Measurements from ENCODE around the gene SRGAP2B.
"Not testable (repeated sequence)": the region's sequence is repeated elsewhere in the genome, so short reads cannot be mapped to it uniquely, and the experiment has no call there.

Gene SRGAP2B

DNA sequence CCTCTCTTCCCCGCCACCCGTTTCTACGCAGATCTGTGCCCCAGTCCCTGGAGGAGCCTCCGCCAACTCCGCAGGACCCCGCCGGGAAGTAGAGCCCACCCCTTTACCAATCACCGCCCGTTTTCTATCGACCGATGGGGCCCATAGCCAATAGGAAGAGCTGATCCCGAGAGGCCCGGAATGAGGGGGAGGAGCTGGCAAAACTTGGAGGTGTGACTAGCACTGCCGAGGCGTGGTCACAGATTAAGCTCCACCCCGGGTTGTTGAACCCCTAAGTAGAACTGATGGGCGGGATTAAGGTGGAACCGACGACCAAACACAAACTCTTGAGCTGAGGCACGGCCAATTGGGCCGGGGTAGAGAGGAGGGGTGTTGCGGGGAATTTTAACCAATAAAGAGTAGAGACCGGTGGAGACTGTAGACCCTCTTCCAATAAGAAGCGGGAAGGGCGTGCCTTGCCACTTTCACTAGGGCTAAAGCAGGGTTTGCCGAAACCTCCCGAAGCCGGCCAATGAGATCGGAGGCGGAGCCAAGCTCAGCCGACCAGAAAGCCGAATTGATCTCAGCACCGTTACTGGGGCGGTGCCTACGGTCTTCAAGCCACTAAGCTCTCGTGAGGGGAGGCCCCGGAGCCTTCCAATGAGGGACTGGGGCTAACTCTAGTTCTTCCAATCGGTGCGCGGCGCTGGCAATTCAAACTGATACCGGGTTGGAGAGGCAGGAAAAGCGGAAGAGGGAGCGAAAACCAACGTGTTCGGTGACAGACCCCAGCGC is at the start of gene SRGAP2B, which contains the start of gene FAM72D:
TSS of gene SRGAP2B (minus strand) at position 45 of the 774 bp plus-strand sequence. CDS start 2,427 bp downstream, outside the sequence.
TSS of gene FAM72D (plus strand) at position 691 of the 774 bp plus-strand sequence. CDS start 874 bp downstream, outside the sequence.
- not testable (repeated sequence) for H3K27me3 ChIP-seq (replicated peaks; ENCODE audit: control insufficient read depth, insufficient read depth, low read length); DNase-seq (ENCODE audit: low read depth); H3K4me1 ChIP-seq (ENCODE audit: control insufficient read depth, insufficient read depth, low read length); H3K9me3 ChIP-seq (ENCODE audit: control insufficient read depth, low read length); H3K9ac ChIP-seq (ENCODE audit: low read length); H3K36me3 ChIP-seq (ENCODE audit: control insufficient read depth, insufficient read depth, low read length, severe bottlenecking)
- peak within 1 kb of the TSS; percentile 61 for H3K4me3 ChIP-seq (ENCODE audit: low read length)

DNA sequence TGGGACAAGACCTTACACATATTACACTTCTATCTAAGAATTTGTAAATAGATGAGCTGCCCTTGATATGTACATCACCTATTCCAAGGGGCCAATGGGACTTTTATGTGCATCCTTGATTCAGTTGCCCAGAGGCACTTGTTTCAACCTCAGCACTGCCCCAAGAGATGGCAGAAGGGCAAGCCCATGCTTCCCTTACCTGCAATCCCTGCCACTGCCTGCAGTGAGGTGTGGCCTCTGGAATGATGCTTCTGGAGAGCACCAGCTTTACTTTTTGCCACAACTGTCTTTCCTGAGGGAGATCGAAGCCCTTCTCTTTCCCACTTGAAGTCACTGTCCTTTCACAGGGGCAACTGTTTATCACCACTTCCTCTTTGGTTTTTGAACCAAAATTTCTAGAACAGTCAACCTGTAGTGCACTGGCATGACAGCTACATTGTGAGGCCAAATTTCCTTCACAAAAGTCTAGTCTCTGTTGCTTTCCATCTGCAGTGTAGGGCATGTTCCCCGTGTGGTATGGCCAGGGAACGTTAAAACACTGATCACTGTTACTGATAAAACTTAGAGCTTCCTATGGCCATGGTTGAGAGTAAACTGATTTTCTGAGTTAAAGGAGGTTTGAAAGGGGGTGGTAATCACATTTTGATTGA is 49.3 kb upstream of the SRGAP2B start:
- not testable (repeated sequence) for H3K4me1 ChIP-seq (ENCODE audit: control insufficient read depth, insufficient read depth, low read length); H3K4me3 ChIP-seq (ENCODE audit: low read length); DNase-seq (ENCODE audit: low read depth); H3K36me3 ChIP-seq (ENCODE audit: control insufficient read depth, insufficient read depth, low read length, severe bottlenecking); H3K9ac ChIP-seq (ENCODE audit: low read length); H3K27me3 ChIP-seq (replicated peaks; ENCODE audit: control insufficient read depth, insufficient read depth, low read length); H3K9me3 ChIP-seq (ENCODE audit: control insufficient read depth, low read length)

DNA sequence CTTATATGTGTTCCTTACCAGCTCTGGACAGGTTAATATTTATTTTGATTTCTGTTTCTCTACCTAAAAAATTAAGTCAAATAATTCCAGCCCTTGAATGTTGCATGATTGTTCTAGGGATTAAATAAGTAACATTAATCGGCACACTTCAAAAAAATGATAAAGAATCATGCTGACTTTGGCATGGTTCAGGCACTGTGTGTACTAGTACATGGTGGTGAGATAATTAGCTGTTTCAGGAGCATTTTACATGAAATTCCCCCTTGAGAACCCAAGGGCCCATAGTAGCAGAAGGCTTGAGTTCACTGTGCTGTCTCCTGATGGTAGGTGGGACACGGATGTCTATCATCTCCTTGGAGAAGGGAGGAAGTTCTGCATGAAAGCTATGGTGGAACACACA is 45.4 kb upstream of the SRGAP2B start:
- not testable (repeated sequence) for H3K9ac ChIP-seq (ENCODE audit: low read length); H3K36me3 ChIP-seq (ENCODE audit: control insufficient read depth, insufficient read depth, low read length, severe bottlenecking); DNase-seq (ENCODE audit: low read depth); H3K4me3 ChIP-seq (ENCODE audit: low read length); H3K4me1 ChIP-seq (ENCODE audit: control insufficient read depth, insufficient read depth, low read length); H3K27me3 ChIP-seq (replicated peaks; ENCODE audit: control insufficient read depth, insufficient read depth, low read length); H3K9me3 ChIP-seq (ENCODE audit: control insufficient read depth, low read length)

DNA sequence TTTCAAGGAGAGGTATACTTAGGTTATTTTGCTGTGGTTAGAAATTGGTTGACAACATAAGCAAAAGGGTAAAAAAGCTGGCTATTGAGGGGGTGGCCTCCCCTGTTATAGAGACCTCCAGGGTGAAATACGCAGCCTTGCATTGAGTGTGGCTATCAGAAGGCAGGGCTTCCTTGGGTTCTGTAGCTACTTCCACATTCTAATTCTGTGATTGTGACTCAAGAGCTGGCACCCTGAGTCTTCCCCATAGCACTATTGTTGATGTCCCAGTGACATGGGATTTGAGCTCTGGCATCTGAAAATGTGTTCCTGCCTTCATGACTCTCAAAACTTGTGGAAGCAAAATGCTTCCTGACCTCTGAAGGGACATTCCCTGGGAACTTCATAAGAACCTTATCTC is 39.3 kb upstream of the SRGAP2B start:
- H3K36me3 ChIP-seq (ENCODE audit: control insufficient read depth, insufficient read depth, low read length, severe bottlenecking); H3K27me3 ChIP-seq (replicated peaks; ENCODE audit: control insufficient read depth, insufficient read depth, low read length); H3K9me3 ChIP-seq (ENCODE audit: control insufficient read depth, low read length); H3K4me3 ChIP-seq (ENCODE audit: low read length); H3K9ac ChIP-seq (ENCODE audit: low read length); H3K4me1 ChIP-seq (ENCODE audit: control insufficient read depth, insufficient read depth, low read length); DNase-seq (ENCODE audit: low read depth): not testable (repeated sequence)

DNA sequence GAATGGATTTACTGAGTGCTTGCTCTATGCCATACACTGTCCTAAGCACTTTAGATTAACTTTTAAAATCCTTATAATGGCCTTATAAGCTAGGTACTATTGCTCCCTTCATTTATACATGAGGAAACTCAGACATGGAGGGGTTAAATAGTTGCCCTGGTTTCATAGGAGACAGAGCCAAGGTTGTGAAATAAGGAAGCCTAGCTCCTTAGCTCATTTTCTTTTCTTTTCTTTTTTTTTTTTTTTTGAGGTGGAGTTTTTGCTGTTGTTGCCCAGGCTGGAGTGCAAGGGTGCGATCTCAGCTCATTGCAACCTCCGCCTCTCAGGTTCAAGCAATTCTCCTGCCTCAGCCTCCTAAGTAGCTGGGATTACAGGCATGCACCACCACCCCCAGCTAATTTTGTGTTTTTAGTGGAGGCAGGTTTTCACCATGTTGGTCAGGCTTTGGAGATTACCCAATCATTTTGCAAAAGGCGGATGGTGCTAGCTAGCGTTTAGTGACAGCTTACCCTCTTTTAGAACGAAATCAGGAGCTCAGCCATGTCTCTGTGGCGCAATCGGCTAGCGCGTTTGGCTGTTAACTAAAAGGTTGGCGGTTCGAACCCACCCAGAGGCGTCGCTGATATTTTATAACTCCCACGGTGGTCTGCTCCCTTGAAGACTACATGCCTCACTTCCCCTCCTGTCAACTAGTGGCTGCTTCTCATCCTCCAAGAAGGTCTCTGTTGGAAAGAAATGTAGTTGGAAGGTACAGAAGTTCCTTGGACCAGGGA is 33.8 kb upstream of the SRGAP2B start:
- H3K36me3 ChIP-seq (ENCODE audit: control insufficient read depth, insufficient read depth, low read length, severe bottlenecking); H3K4me3 ChIP-seq (ENCODE audit: low read length); H3K27me3 ChIP-seq (replicated peaks; ENCODE audit: control insufficient read depth, insufficient read depth, low read length); H3K4me1 ChIP-seq (ENCODE audit: control insufficient read depth, insufficient read depth, low read length); H3K9me3 ChIP-seq (ENCODE audit: control insufficient read depth, low read length): not testable (repeated sequence)
- H3K9ac ChIP-seq (ENCODE audit: low read length): peak overlapping the region; percentile 49
- DNase-seq (ENCODE audit: low read depth): peak; percentile 2

DNA sequence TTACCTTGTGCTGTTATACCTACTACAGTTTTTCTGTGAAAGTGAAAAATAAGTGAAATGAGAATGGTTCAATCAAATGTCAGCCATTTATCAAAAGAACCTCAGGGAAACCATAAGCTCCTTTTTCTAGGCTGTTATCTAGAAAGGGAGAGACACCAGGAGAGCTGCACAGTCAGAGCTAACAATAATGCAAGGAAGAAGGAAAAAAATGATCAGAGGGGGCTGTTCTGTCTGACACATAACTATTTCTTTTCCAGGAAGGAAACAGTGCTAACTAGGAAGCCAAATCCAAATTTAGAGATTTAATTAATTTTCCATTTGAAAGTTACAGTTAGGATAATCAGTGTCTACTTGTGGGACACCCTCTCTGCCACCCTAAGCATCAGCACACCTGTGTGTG is 32.0 kb upstream of the SRGAP2B start:
- not testable (repeated sequence) for H3K4me1 ChIP-seq (ENCODE audit: control insufficient read depth, insufficient read depth, low read length); H3K9me3 ChIP-seq (ENCODE audit: control insufficient read depth, low read length); H3K27me3 ChIP-seq (replicated peaks; ENCODE audit: control insufficient read depth, insufficient read depth, low read length); DNase-seq (ENCODE audit: low read depth); H3K9ac ChIP-seq (ENCODE audit: low read length); H3K4me3 ChIP-seq (ENCODE audit: low read length); H3K36me3 ChIP-seq (ENCODE audit: control insufficient read depth, insufficient read depth, low read length, severe bottlenecking)

DNA sequence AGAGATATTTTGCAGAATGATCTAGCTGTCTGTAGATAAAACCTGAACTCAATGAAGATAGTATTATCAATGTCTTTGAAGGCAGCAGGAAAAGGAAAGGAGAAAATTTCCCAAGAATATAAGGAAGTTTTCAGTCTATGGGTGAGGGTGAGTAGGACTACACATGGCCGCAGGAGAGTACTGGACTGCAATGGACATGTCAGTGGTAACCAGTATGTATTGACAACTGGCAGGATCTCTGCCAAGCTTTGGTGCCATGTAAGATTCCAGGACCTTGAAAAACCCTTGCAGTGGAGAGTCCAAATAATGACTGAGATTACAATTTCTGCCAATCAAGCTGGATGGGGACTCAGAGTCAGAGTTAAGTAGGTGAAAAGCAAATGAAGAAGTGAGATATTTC is 30.0 kb upstream of the SRGAP2B start:
- DNase-seq (ENCODE audit: low read depth); H3K9ac ChIP-seq (ENCODE audit: low read length); H3K9me3 ChIP-seq (ENCODE audit: control insufficient read depth, low read length); H3K27me3 ChIP-seq (replicated peaks; ENCODE audit: control insufficient read depth, insufficient read depth, low read length); H3K36me3 ChIP-seq (ENCODE audit: control insufficient read depth, insufficient read depth, low read length, severe bottlenecking); H3K4me1 ChIP-seq (ENCODE audit: control insufficient read depth, insufficient read depth, low read length); H3K4me3 ChIP-seq (ENCODE audit: low read length): not testable (repeated sequence)

DNA sequence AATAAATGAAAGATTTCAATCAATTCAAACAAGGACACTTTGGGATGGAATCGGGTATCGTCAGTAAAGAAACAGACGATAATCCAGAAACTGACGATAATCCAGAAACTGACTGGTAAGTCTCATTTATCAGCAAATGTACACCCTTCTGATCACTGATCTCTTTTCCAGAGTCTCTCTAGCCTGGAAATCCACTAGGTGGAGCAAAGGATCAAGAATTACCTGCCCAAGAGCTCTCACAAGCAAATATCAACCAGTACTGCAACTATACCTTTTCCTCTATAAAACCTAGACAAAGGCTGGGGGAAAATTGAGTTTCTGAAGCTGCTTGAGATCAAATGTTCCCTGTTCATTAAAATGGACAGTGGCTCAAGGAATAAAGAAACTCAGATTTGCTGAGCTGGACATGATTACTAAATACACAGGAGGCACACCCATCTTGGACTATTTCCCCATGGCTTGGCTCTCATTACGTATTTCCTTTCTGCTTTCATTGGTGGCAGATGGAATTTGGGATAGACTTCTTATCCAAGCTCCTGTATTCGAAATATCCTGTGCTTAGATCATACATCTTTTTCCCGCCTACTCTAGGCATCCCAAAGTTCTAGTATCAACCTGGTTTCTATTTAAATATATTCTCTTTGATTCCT is 29.0 kb upstream of the SRGAP2B start:
- not testable (repeated sequence) for H3K36me3 ChIP-seq (ENCODE audit: control insufficient read depth, insufficient read depth, low read length, severe bottlenecking); H3K4me1 ChIP-seq (ENCODE audit: control insufficient read depth, insufficient read depth, low read length); H3K4me3 ChIP-seq (ENCODE audit: low read length); DNase-seq (ENCODE audit: low read depth); H3K27me3 ChIP-seq (replicated peaks; ENCODE audit: control insufficient read depth, insufficient read depth, low read length); H3K9ac ChIP-seq (ENCODE audit: low read length); H3K9me3 ChIP-seq (ENCODE audit: control insufficient read depth, low read length)

DNA sequence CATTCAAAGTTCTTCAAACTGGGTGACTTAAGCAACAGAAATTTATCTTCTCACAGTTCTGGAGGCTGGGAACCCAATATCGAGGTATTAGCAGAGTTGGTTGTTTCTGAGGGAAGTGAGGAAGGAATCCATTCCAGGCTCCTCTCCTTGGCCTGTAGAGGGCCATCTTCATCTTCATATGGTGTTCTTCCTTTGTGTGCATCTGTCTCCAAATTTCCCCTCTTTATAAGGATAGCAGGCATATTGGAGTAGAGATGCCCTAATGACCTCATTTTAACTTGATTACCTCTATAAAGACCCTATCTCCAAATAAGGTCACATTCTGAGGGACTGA is 27.9 kb upstream of the SRGAP2B start:
- not testable (repeated sequence) for H3K9ac ChIP-seq (ENCODE audit: low read length); H3K27me3 ChIP-seq (replicated peaks; ENCODE audit: control insufficient read depth, insufficient read depth, low read length); H3K36me3 ChIP-seq (ENCODE audit: control insufficient read depth, insufficient read depth, low read length, severe bottlenecking); DNase-seq (ENCODE audit: low read depth); H3K9me3 ChIP-seq (ENCODE audit: control insufficient read depth, low read length); H3K4me3 ChIP-seq (ENCODE audit: low read length); H3K4me1 ChIP-seq (ENCODE audit: control insufficient read depth, insufficient read depth, low read length)

DNA sequence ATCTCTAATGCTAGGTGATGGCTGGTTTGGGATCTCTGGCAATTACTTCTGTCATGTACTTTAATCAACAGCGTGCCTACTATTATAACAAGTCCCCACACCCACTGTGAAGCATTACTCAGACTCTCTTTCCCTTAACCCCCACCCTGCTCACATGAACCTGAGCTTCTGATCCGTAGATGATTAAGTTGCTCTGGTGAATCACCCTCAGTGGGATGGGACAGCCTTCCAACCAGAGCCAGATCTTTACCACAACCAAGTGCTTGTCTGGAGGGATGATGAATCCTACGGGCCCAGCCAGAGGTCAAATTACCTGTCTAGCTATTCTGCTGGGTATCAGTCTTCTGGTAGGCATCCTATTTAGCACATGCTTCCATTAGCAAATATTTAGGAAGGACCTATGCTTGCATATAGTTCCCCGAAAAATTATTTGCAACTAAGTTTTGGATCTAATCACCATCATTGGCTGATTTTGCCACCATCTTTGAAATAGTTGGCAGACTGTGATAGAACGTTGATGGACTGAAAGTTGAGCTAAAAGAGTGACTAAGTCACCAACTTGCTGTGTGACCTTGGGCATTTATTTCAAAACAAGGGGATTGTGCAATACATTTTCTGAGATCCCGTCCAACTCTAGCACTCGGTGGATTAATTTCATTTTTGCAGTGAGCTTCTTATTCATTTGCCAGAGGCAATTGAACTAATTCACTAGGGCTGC is 27.4 kb upstream of the SRGAP2B start:
- not testable (repeated sequence) for H3K36me3 ChIP-seq (ENCODE audit: control insufficient read depth, insufficient read depth, low read length, severe bottlenecking); DNase-seq (ENCODE audit: low read depth); H3K9ac ChIP-seq (ENCODE audit: low read length); H3K4me1 ChIP-seq (ENCODE audit: control insufficient read depth, insufficient read depth, low read length); H3K4me3 ChIP-seq (ENCODE audit: low read length); H3K9me3 ChIP-seq (ENCODE audit: control insufficient read depth, low read length); H3K27me3 ChIP-seq (replicated peaks; ENCODE audit: control insufficient read depth, insufficient read depth, low read length)

DNA sequence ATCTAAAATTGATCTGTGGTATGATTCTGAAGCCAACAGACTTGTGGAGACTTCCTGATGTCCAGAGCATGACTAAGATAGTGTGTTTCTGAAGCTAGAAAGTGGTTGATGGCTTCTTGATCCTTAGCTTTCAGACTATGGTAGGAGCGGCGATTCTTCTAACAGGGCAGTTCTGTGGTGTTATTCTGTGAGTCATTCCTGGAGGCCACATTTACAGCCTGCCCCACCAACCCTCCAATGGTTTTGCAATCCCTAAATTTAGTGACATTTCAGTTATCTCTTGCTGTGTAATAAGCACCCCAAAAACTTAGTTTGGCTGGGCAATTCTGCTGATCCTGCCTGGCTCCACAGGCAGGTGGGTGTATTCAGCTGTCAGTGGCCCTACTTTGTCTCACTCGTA is 24.7 kb upstream of the SRGAP2B start:
- not testable (repeated sequence) for DNase-seq (ENCODE audit: low read depth); H3K9ac ChIP-seq (ENCODE audit: low read length); H3K4me1 ChIP-seq (ENCODE audit: control insufficient read depth, insufficient read depth, low read length); H3K27me3 ChIP-seq (replicated peaks; ENCODE audit: control insufficient read depth, insufficient read depth, low read length); H3K4me3 ChIP-seq (ENCODE audit: low read length); H3K9me3 ChIP-seq (ENCODE audit: control insufficient read depth, low read length); H3K36me3 ChIP-seq (ENCODE audit: control insufficient read depth, insufficient read depth, low read length, severe bottlenecking)
